ENCODE results near the gene PDS5B. TPM values are rescaled to one million over a fixed set of nuclear protein-coding genes. Genes with fewer than 3 reads are reported as not detected.

Gene PDS5B
- total and polyA plus RNA-seq, 8 donors, result 32.5 to 75.8 (median 69.5) TPM

DNA sequence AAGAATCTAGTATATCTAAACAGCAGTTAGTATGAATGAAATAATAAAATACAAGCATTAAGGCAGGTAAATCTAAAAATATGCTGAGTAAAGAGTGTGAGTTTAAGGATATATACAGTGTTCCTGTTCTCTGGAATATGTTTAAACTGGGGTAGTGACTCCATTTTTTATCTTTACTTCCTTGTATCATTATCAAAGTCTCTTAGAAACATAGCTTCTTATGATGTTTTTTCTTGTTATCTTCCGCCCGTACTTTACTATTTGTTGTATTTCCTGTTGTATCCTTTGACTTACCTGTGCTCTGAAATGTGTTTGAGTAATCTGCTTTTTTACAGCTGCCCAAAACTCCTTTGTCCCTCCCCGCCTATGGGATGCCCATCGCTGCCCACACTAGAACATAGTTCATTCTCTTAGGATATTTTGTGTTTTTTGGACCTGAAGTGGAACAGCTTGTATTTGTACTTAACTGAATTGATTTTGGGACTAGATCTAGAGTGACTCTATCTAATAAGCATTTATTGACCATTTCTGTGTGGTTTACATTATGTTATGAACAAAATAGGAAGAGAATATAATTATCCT lies 80.8 kb downstream of the PDS5B start:
- H3K4me1 ChIP-seq, result no peaks in the 10 kb centered on the region
- ATAC-seq (no peak), DNase-seq (no peak)
- no peaks in the 10 kb centered on the region for H3K9me3 ChIP-seq
- TF ChIP-seq CTCF (IDR thresholded peaks at IDR 0.05), result no peak
- H3K4me3 ChIP-seq, result no peak overlapping the region
- peaks cover 0 to 4% of the 10 kb centered on the region in 2 donors for H3K36me3 ChIP-seq
- H3K27ac ChIP-seq, result no peak overlapping the region
- H3K27me3 ChIP-seq, result no peaks in the 10 kb centered on the region
- intact Hi-C loops (cut with DNase I), result no loop called here

DNA sequence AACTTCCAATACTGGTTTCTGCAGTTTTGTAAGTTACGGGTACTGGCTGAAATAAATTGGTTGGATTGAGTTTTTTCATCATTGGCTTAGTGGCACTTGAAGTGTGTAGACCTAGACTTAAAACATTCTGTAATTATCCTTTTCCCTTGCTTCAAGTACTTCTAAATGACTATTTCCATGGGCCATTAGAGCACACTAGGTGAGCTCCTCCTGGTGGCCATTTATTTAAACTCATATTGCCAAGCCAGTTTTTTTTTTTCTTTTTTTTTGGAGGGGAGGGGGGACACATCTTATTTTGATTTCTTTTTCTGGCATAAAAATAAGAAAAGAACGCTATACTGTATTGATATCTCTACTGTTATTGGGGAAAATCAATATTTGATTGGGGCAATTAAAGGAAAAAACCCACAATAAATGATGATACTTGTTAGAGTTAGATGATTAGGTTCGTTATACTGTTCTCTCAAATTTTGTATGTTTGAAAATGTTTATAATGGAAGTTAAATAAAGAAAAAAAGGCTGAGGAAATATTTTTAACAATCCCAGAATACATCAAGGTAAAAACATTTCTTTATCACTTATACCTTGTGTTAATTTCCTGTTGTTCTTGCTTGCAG lies 82.9 kb downstream of the PDS5B start:
- no peaks in the 10 kb centered on the region for H3K4me1 ChIP-seq
- ATAC-seq (peak; percentile 76), DNase-seq (peak in 2 of 4 donors; percentile 15 to 48)
- H3K4me3 ChIP-seq, result no peak overlapping the region
- intact Hi-C loops (cut with DNase I), result no loop called here
- H3K27me3 ChIP-seq, result no peaks in the 10 kb centered on the region
- H3K36me3 ChIP-seq, result peaks cover 0 to 9% of the 10 kb centered on the region in 2 donors
- H3K27ac ChIP-seq, result no peak overlapping the region
- no peaks in the 10 kb centered on the region for H3K9me3 ChIP-seq
- TF ChIP-seq CTCF (IDR thresholded peaks at IDR 0.05), result peak; percentile 24 to 61

DNA sequence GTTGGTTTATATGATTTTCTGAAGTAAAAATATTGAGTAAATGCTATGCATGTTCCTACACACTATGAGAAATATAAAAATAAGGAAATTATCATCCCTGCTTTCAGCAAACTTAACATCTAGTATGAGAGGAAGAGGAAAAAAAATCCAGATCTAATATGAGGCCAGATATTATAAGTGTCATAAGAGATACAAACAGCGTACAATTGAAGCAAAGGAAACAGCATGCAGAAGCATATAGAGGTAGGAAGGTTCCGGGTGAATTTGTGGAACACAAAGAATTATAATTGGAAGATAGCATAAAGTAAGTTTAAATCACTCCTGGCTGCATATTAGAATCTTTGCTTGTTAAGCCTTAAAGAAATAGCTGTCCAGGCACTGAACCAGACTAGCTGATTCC lies 88.3 kb downstream of the PDS5B start:
- no peaks in the 10 kb centered on the region for H3K4me1 ChIP-seq
- no peaks in the 10 kb centered on the region for H3K9me3 ChIP-seq
- no peak overlapping the region for H3K27ac ChIP-seq
- H3K4me3 ChIP-seq, result no peak overlapping the region
- H3K36me3 ChIP-seq, result peaks cover 0 to 36% of the 10 kb centered on the region in 2 donors
- no peak for ATAC-seq
- H3K27me3 ChIP-seq, result no peaks in the 10 kb centered on the region
- intact Hi-C loops (cut with DNase I), result no loop called here
- no peak for DNase-seq
- no peak for TF ChIP-seq CTCF (IDR thresholded peaks at IDR 0.05)

GRCh38 chr13:32676242-32676641 lies 90.0 kb downstream of the PDS5B start:
- intact Hi-C loops (cut with DNase I), result no loop called here
- Histone ChIP-seq H3K9me3 (no peaks in the 10 kb centered on the region), H3K36me3 (peaks cover 0 to 47% of the 10 kb centered on the region in 2 donors), H3K4me3 (no peak overlapping the region), H3K27ac (no peak overlapping the region), H3K4me1 (no peaks in the 10 kb centered on the region), H3K27me3 (no peaks in the 10 kb centered on the region)
- no peak for TF ChIP-seq CTCF (IDR thresholded peaks at IDR 0.05)
- ATAC-seq (no peak), DNase-seq (no peak)

DNA sequence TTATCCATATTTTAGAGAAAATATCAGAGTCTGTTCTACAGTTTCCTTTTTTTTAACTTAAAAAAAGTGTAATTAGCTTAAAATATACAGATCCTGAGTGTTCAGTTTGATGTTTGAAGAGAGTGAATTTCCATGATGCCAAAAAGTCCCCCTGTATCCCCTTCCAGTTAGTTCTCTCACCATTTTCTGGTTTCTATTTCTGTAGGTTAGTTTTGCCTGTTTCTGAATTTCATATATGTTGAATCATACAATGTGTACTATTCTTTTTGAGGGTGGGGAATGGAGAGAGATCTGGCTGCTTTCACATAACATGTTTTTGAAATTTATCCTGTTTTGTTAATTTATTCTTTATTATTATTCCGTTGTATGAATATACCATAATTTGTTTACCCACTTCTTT lies 95.9 kb downstream of the PDS5B start:
- H3K27me3 ChIP-seq, result no peaks in the 10 kb centered on the region
- no peaks in the 10 kb centered on the region for H3K4me1 ChIP-seq
- no peak for TF ChIP-seq CTCF (IDR thresholded peaks at IDR 0.05)
- no peak overlapping the region for H3K4me3 ChIP-seq
- H3K27ac ChIP-seq, result no peak overlapping the region
- no peaks in the 10 kb centered on the region for H3K9me3 ChIP-seq
- H3K36me3 ChIP-seq, result peaks cover 0 to 41% of the 10 kb centered on the region in 2 donors
- ATAC-seq (no peak), DNase-seq (no peak)
- intact Hi-C loops (cut with DNase I), result no loop called here
